Fibroblast of villous mesenchyme (primary cell): ENCODE data around the gene NAGLU. TPM values are rescaled to one million over a fixed set of nuclear protein-coding genes. Genes with fewer than 3 reads are reported as not detected.

Source experiments
- DNase-seq: peaks from one replicate; pipeline ENCODE4 v3.0.0-alpha.2; 2010; ENCODE audit warnings: low read depth
- H3K4me3 ChIP-seq: 2 replicates; pipeline ENCODE4 v1.5.1; 2011; ENCODE audit warnings: low read depth, mild to moderate bottlenecking, low read length
- CTCF ChIP-seq: IDR thresholded peaks from 2 replicates; pipeline ENCODE4 v1.5.1; 2012; ENCODE audit warnings: low read depth, mild to moderate bottlenecking, low read length; ENCODE audit not compliant: insufficient read depth
- total RNA-seq: library from RNA; depleted of rRNA; stranded (reverse); fragments of >200 nt; gene quantifications from 2 replicates; pipeline ENCODE4 v1.2.3, GENCODE V29; 2012

NAGLU gene
- total RNA-seq, 1 donor, result 28.5 TPM

DNA sequence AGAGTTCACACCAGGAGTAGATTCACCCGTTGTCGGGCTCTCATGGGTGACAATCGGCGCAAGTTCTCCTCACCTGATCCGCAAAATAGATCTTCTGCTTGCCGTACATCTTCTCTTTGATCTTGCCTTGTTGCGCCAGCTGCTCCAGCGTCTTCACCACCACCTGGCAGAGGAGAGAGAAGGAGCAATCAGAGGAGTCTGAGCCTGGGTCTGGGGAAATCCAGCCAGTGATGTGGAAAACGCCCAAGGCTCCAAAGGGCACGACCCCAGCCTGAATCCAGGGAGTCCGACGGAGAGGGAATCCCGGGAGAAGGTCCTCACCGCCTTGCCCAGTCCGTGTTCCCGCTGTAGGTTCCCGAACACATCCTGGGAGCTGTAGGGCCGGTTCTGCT lies 41.1 kb downstream of the NAGLU start:
- DNase-seq, result no peak
- no peak for TF ChIP-seq CTCF
- peak overlapping the region; percentile 83 for H3K4me3 ChIP-seq

DNA sequence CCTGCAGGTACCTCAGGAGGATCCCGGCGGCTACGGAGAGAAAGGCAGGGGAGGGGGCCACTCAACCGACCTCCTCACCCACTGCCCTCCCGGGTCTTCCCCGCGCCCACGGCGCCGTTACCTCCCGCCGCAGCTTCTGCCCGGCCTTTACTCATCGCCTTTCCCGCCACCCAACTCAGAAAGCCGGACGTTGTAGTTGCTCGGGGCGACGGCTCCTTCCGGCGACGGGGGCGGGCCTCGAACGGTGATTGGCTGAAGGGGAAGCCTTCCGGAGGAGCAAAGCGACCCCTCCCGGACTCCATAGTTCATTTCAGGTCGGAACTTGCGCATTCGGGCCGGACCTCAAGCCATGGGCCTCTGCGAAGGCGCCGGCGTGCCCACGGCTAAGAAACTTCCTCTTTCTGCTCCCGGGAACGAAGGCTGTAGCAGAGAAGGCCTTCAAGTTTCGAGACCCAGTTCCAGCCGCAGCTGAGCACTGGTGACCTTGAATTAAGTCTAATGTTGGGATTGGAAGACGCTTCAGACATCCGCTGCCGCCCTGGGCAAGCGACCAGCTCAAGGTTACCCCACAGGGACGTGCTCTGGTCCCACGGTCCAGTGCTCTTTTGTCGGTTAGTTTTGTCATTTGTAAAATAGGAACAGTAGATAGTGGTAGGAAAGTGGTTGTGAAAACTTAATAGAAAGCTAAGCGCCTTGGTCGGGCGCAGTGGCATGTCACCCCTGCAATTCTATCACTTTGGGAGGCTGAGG lies 41.7 kb downstream of the NAGLU start, which contains the start of gene PSMC3IP:
PSMC3IP (minus strand) TSS at position 198 of the 750 bp plus-strand sequence; CDS start at position 155, 43 bp downstream.
- peak; percentile 30 for TF ChIP-seq CTCF
- peak; percentile 96 for DNase-seq
- peak within 1 kb of the TSS; percentile 83 for H3K4me3 ChIP-seq

- DNase-seq, result peak; percentile 72
- TF ChIP-seq CTCF, result peak; percentile 78
- H3K4me3 ChIP-seq, result peak overlapping the region; percentile 83
Measured at GRCh38 chr17:42578282-42578869, 42.3 kb downstream of the NAGLU start.

- TF ChIP-seq CTCF, result no peak
- H3K4me3 ChIP-seq, result no peak overlapping the region
- no peak for DNase-seq
Measured at GRCh38 chr17:42579794-42580551, 43.9 kb downstream of the NAGLU start.

DNA sequence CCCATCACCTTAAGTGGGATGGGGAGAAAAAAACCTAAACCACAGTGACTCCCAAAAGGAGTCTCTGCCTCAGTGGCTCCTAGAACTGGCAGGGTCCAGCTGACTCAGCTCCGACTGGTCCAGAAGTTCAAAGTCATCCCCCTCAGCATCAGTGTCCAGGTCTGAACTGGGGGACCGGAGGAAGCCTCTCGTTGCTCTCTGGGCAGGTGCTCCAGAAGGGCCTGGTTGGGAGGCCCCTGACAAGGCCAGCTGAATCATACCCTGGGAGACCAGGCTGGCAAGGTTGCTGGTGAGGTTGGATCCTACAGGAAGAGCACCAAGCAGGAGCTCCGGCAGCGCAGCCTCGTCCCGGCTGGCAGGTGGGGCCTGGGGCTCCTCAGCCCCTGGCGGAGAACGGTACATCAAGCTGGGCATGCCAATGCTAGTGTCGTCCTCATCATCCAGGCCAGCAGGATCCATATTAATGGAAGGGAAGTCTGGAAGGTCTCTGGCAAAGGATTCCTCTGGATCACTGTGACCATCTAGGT lies 45.8 kb downstream of the NAGLU start:
- TF ChIP-seq CTCF, result no peak
- DNase-seq, result no peak

DNA sequence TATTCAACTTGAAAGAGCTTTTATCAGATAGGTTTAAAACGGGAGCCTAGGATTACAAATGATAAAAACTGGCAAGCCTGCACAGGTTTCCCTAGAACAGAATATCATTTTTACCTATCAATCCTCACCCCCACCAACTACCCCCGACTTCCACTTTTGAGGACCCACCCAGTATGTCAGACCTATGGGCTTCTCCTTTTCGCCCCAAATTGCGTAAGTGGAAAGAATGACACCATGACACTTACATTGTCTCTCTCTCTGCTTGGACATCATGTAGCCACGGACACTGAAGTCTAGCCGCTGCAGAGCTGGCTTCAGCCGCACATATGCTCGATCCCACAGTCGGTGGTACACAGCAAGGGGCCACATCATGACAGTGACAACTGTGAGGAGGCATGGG lies 48.8 kb downstream of the NAGLU start:
- DNase-seq, result no peak

More for the DNA sequence above, 45.8 kb downstream of the NAGLU start:
- no peak overlapping the region for H3K4me3 ChIP-seq

More for the DNA sequence above, 48.8 kb downstream of the NAGLU start:
- no peak overlapping the region for H3K4me3 ChIP-seq
- TF ChIP-seq CTCF, result no peak
